Liver (tissue), 9 donors: Measurements from ENCODE around the gene URM1. TPM values are rescaled to one million over a fixed set of nuclear protein-coding genes. Genes with fewer than 3 reads are reported as not detected.

Experiments used
- DNase-seq: peaks from one replicate; pipeline ENCODE4 v3.0.0-alpha.2; 2017; ENCODE audit warnings: low spot score
- H3K27ac ChIP-seq, 2 donors: one replicate each; pipeline ENCODE4 v1.7.0; 2013; ENCODE audit warnings: inconsistent platforms in 2 of 2, low read length in 2 of 2, control low read depth in 1 of 2, low read depth in 1 of 2, mild to moderate bottlenecking in 1 of 2
- H3K27me3 ChIP-seq, 4 donors: one replicate each; pipeline versions ENCODE4 v1.6.1 to v1.7.0; 2013; ENCODE audit warnings: low read length in 3 of 4, inconsistent platforms in 1 of 4, mild to moderate bottlenecking in 1 of 4, moderate library complexity in 1 of 4; ENCODE audit not compliant: control insufficient read depth in 4 of 4, insufficient read depth in 4 of 4
- H3K36me3 ChIP-seq, 4 donors: one replicate each; pipeline versions ENCODE4 v1.6.1 to v1.7.0; 2013; ENCODE audit warnings: low read length in 3 of 4, mild to moderate bottlenecking in 3 of 4, low read depth in 1 of 4, moderate library complexity in 1 of 4; ENCODE audit not compliant: control insufficient read depth in 4 of 4, insufficient read depth in 3 of 4
- H3K4me1 ChIP-seq, 4 donors: one replicate each; pipeline versions ENCODE4 v1.6.1 to v1.7.0; 2013; ENCODE audit warnings: low read length in 3 of 4, mild to moderate bottlenecking in 3 of 4, moderate library complexity in 1 of 4; ENCODE audit not compliant: control insufficient read depth in 4 of 4, insufficient read depth in 4 of 4
- H3K4me3 ChIP-seq, 3 donors: one replicate each; pipeline versions ENCODE4 v1.6.1 to v1.7.0; 2013; ENCODE audit warnings: low read length in 3 of 3, control low read depth in 1 of 3, low read depth in 1 of 3, mild to moderate bottlenecking in 1 of 3
- H3K9ac ChIP-seq, 2 donors: one replicate each; pipeline ENCODE4 v1.7.0; 2013; ENCODE audit warnings: low read length in 2 of 2, mild to moderate bottlenecking in 2 of 2, moderate library complexity in 2 of 2, control low read depth in 1 of 2, low read depth in 1 of 2
- H3K9me3 ChIP-seq, 4 donors: one replicate each; pipeline versions ENCODE4 v1.6.1 to v1.7.0; 2013; ENCODE audit warnings: low read length in 3 of 4; ENCODE audit not compliant: control insufficient read depth in 4 of 4
- EGR1 ChIP-seq, 2 donors: IDR thresholded peaks; 2 replicates each; pipeline ENCODE4 v1.6.1; 2016 to 2018; ENCODE audit warnings: antibody characterized with exemption in 2 of 2, low read depth in 2 of 2
- FOXA1 ChIP-seq: IDR thresholded peaks from 2 replicates; pipeline ENCODE4 v1.6.1; 2016; ENCODE audit warnings: antibody characterized with exemption
- FOXA2 ChIP-seq: IDR thresholded peaks from 2 replicates; pipeline ENCODE4 v1.6.1; 2016; ENCODE audit warnings: antibody characterized with exemption
- GABPA ChIP-seq, 2 donors: IDR thresholded peaks in 1 of 2; conservative IDR thresholded peaks in 1 of 2; 2 replicates each; pipeline ENCODE4 v1.6.1; 2016; ENCODE audit warnings: antibody characterized with exemption in 2 of 2, mild to moderate bottlenecking in 1 of 2, moderate library complexity in 1 of 2
- HNF4G ChIP-seq: IDR thresholded peaks from 2 replicates; pipeline ENCODE4 v1.6.1; 2016; ENCODE audit warnings: antibody characterized with exemption
- JUND ChIP-seq, 2 donors: IDR thresholded peaks; 2 replicates each; pipeline ENCODE4 v1.6.1; 2016; ENCODE audit warnings: antibody characterized with exemption in 2 of 2
- NR2F2 ChIP-seq: IDR thresholded peaks from 2 replicates; pipeline ENCODE4 v1.6.1; 2016; ENCODE audit warnings: antibody characterized with exemption
- SP1 ChIP-seq: IDR thresholded peaks from 2 replicates; pipeline ENCODE4 v1.6.1; 2018; ENCODE audit warnings: antibody characterized with exemption, mild to moderate bottlenecking
- TAF1 ChIP-seq: conservative IDR thresholded peaks from 2 replicates; pipeline ENCODE4 v1.6.1; 2016; ENCODE audit warnings: antibody characterized with exemption, mild to moderate bottlenecking
- YY1 ChIP-seq: IDR thresholded peaks from 2 replicates; pipeline ENCODE4 v1.6.1; 2016; ENCODE audit warnings: antibody characterized with exemption, mild to moderate bottlenecking
- WGBS: extraction: QIAGEN DNeasy Blood & Tissue Kit; methylation state at CpG from one replicate; pipeline ENCODE4 v1.1.7; 2013; 5-methylcytosine and 5-hydroxymethylcytosine counted together
- polyA plus RNA-seq, 2 donors: library from polyadenylated mRNA; stranded (reverse) in 1 of 2; unstranded in 1 of 2; fragments of 200-250 nt in 1 of 2; fragments of >200 nt in 1 of 2; fragmentation: Nextera tagmentation in 1 of 2; extraction: Ambion mirVana in 1 of 2; gene quantifications; one replicate each; pipeline versions ENCODE4 v1.2.1 to v1.2.3, GENCODE V29; 2013 to 2015
- total RNA-seq, 2 donors: library from RNA; depleted of rRNA; stranded (reverse); fragments of >200 nt; gene quantifications; one replicate each; pipeline ENCODE4 v1.2.3, GENCODE V29; 2014
- TF ChIP-seq, protein P1 (sequence below): fragments of 150-350 bp; IDR thresholded peaks from 2 replicates; pipeline ENCODE4 v1.5.1; 2017; ENCODE audit warnings: improper control_type of control experiment, low read depth, low read length; ENCODE audit not compliant: missing input control
- TF ChIP-seq, protein P2 (sequence below): IDR thresholded peaks from 2 replicates; pipeline ENCODE4 v1.6.1; 2016; ENCODE audit warnings: antibody characterized with exemption
- TF ChIP-seq, protein P3 (sequence below): IDR thresholded peaks from 2 replicates; pipeline ENCODE4 v1.6.1; 2016; ENCODE audit warnings: antibody characterized with exemption, mild to moderate bottlenecking
- TF ChIP-seq, protein P4 (sequence below): IDR thresholded peaks from 2 replicates; pipeline ENCODE4 v1.6.1; 2016; ENCODE audit warnings: antibody characterized with exemption
- TF ChIP-seq, protein P5 (sequence below): IDR thresholded peaks from 2 replicates; pipeline ENCODE4 v1.6.1; 2016; ENCODE audit warnings: antibody characterized with exemption
- donor health status: healthy.
- donor health status: healthy.
- donor health status: healthy.
- donor health status: healthy.
- donor health status: healthy.

The URM1 gene
- total and polyA plus RNA-seq, 4 donors: 12.1 to 35.0 (median 19.5) TPM

DNA sequence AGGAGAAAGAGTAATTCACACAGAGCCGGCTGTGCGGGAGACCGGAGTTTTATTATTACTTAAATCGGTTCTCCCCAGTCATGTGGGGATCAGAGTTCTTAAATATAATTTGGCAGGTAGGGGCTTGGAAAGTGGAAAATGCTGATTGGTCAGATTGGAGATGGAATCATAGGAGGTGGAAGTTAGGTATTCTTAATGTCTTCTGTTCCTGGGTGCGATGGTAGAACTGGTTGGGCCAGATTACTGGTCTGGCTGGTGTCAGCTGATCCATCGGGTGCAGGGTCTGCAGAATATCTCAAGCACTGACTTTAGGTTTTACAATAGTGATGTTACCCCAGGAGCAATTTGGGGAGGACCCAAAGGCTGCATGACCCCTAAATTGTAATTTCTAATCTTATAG lies 44.8 kb downstream of the URM1 start:
- WGBS: 56% methylated on average over 6 of the region's 6 CpGs
- no peak for DNase-seq
- TF ChIP-seq NR2F2 (no peak), SP1 (no peak), YY1 (no peak), TAF1 (no peak), JUND (IDR thresholded peaks at IDR 0.05) (no peak), HNF4G (no peak), GABPA (IDR thresholded peaks at IDR 0.05 in 1 of 2, conservative IDR thresholded peaks at IDR 0.05 in 1 of 2) (no peak), EGR1 (IDR thresholded peaks at IDR 0.05; ENCODE audit: low read depth in 2 of 2) (no peak), FOXA2 (no peak), FOXA1 (no peak)
- TF ChIP-seq, protein P1, sequence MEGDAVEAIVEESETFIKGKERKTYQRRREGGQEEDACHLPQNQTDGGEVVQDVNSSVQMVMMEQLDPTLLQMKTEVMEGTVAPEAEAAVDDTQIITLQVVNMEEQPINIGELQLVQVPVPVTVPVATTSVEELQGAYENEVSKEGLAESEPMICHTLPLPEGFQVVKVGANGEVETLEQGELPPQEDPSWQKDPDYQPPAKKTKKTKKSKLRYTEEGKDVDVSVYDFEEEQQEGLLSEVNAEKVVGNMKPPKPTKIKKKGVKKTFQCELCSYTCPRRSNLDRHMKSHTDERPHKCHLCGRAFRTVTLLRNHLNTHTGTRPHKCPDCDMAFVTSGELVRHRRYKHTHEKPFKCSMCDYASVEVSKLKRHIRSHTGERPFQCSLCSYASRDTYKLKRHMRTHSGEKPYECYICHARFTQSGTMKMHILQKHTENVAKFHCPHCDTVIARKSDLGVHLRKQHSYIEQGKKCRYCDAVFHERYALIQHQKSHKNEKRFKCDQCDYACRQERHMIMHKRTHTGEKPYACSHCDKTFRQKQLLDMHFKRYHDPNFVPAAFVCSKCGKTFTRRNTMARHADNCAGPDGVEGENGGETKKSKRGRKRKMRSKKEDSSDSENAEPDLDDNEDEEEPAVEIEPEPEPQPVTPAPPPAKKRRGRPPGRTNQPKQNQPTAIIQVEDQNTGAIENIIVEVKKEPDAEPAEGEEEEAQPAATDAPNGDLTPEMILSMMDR: no peak
- TF ChIP-seq, protein P2, sequence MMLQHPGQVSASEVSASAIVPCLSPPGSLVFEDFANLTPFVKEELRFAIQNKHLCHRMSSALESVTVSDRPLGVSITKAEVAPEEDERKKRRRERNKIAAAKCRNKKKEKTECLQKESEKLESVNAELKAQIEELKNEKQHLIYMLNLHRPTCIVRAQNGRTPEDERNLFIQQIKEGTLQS: no peak
- TF ChIP-seq, protein P3, sequence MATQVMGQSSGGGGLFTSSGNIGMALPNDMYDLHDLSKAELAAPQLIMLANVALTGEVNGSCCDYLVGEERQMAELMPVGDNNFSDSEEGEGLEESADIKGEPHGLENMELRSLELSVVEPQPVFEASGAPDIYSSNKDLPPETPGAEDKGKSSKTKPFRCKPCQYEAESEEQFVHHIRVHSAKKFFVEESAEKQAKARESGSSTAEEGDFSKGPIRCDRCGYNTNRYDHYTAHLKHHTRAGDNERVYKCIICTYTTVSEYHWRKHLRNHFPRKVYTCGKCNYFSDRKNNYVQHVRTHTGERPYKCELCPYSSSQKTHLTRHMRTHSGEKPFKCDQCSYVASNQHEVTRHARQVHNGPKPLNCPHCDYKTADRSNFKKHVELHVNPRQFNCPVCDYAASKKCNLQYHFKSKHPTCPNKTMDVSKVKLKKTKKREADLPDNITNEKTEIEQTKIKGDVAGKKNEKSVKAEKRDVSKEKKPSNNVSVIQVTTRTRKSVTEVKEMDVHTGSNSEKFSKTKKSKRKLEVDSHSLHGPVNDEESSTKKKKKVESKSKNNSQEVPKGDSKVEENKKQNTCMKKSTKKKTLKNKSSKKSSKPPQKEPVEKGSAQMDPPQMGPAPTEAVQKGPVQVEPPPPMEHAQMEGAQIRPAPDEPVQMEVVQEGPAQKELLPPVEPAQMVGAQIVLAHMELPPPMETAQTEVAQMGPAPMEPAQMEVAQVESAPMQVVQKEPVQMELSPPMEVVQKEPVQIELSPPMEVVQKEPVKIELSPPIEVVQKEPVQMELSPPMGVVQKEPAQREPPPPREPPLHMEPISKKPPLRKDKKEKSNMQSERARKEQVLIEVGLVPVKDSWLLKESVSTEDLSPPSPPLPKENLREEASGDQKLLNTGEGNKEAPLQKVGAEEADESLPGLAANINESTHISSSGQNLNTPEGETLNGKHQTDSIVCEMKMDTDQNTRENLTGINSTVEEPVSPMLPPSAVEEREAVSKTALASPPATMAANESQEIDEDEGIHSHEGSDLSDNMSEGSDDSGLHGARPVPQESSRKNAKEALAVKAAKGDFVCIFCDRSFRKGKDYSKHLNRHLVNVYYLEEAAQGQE: no peak
- TF ChIP-seq, protein P4, sequence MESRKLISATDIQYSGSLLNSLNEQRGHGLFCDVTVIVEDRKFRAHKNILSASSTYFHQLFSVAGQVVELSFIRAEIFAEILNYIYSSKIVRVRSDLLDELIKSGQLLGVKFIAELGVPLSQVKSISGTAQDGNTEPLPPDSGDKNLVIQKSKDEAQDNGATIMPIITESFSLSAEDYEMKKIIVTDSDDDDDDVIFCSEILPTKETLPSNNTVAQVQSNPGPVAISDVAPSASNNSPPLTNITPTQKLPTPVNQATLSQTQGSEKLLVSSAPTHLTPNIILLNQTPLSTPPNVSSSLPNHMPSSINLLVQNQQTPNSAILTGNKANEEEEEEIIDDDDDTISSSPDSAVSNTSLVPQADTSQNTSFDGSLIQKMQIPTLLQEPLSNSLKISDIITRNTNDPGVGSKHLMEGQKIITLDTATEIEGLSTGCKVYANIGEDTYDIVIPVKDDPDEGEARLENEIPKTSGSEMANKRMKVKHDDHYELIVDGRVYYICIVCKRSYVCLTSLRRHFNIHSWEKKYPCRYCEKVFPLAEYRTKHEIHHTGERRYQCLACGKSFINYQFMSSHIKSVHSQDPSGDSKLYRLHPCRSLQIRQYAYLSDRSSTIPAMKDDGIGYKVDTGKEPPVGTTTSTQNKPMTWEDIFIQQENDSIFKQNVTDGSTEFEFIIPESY: no peak
- no peak overlapping the region for H3K27ac ChIP-seq
- peaks cover 2 to 21% (median 11%) of the 10 kb centered on the region in 4 donors for H3K4me1 ChIP-seq
- no peak overlapping the region for H3K4me3 ChIP-seq
- H3K9ac ChIP-seq: no peak overlapping the region
- H3K36me3 ChIP-seq: no peaks in the 10 kb centered on the region
- no peaks in the 10 kb centered on the region for H3K9me3 ChIP-seq
- peaks cover 0 to 7% (median 4%) of the 10 kb centered on the region in 4 donors for H3K27me3 ChIP-seq

DNA sequence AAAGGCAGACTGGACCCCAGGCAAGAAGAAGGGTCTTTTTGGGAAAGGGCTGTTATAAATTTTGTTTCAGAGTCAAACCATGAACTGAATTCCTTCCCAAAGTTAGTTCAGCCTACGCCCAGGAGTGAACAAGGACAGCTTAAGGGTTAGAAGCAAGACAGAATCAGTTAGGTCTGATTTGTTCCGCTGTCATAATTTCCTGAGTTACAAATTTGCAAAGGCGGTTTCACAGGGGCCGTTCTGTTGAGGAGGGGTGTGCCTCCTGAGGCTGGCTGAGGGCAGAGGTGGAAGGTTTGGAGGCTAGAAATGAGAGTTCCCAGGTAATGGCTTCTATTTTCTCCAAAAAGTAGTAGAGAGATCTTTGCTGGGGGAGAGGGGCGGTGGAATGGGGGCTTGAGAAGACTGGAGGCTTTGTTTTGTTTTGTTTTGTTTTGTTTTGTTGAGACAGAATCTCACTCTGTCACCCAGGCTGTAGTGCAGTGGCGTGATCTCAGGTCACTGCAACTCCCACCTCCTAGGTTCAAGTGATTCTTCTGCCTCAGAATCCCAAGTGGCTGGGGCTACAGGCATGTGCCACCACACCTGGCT lies 45.4 kb downstream of the URM1 start:
- Histone ChIP-seq H3K4me1 (peaks cover 2 to 23% (median 12%) of the 10 kb centered on the region in 4 donors), H3K36me3 (no peaks in the 10 kb centered on the region), H3K27me3 (peaks cover 0 to 7% (median 4%) of the 10 kb centered on the region in 4 donors), H3K9me3 (no peaks in the 10 kb centered on the region), H3K27ac (no peak overlapping the region), H3K9ac (no peak overlapping the region), H3K4me3 (no peak overlapping the region)
- DNase-seq: no peak
- 65% methylated on average over 6 of the region's 6 CpGs for WGBS
- TF ChIP-seq, protein P3: no peak
- TF ChIP-seq, protein P4: no peak
- TF ChIP-seq, protein P1: no peak
- TF ChIP-seq, protein P5, sequence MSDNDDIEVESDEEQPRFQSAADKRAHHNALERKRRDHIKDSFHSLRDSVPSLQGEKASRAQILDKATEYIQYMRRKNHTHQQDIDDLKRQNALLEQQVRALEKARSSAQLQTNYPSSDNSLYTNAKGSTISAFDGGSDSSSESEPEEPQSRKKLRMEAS: no peak
- TF ChIP-seq JUND (IDR thresholded peaks at IDR 0.05): no peak
